H1 (cell line): ENCODE results near the gene PTPN1. TPM values are rescaled to one million over a fixed set of nuclear protein-coding genes. Genes with fewer than 3 reads are reported as not detected.

Experiments used
- BACH1 ChIP-seq: IDR thresholded peaks from 2 replicates; pipeline ENCODE4 v1.6.1; 2012; ENCODE audit warnings: low read length, improper control_type of control experiment
- RAD21 ChIP-seq, 2 experiments: IDR thresholded peaks in 1 of 2; conservative IDR thresholded peaks in 1 of 2; 2 replicates each; pipeline ENCODE4 v1.6.1; 2011; ENCODE audit warnings: low read depth in 2 of 2, low read length in 2 of 2, improper control_type of control experiment in 1 of 2, inconsistent platforms in 1 of 2, mild to moderate bottlenecking in 1 of 2, moderate library complexity in 1 of 2
- SRF ChIP-seq: IDR thresholded peaks from 2 replicates; pipeline ENCODE4 v1.6.1; 2011; ENCODE audit warnings: mild to moderate bottlenecking, low read depth, low read length, moderate library complexity
- polyA plus RNA-seq, 7 experiments: library from polyadenylated mRNA; depleted of rRNA in 3 of 7; stranded (reverse) in 5 of 7; unstranded in 2 of 7; fragments of >200 nt in 5 of 7; fragments of 200-250 nt in 2 of 7; gene quantifications; 1 replicate in 5 of 7; 2 replicates in 1 of 7; 4 replicates in 1 of 7; pipeline versions ENCODE4 v1.2.1 to v1.2.3, GENCODE V29; 2011 to 2013; ENCODE audit warnings: missing spikeins in 2 of 7, mixed read lengths in 2 of 7
- total RNA-seq: library from RNA; stranded (reverse); fragmentation: NEBNext Ultra II Directional; extraction: Animal tissue kit (Norgen Biotek cat#: 25700); gene quantifications from 2 replicates; pipeline ENCODE4 v1.2.1, GENCODE V29; 2021

PTPN1 gene
- total and polyA plus RNA-seq, 2 of the 8 experiments (the other 6 are each of a cell fraction or from before 2014, with no cell fraction given): 18.6 to 32.1 TPM

- TF ChIP-seq RAD21 (IDR thresholded peaks at IDR 0.05 in 1 of 2, conservative IDR thresholded peaks at IDR 0.05 in 1 of 2; ENCODE audit: low read depth in 2 of 2, low read length in 2 of 2) (no peak), SRF (no peak), BACH1 (no peak)
These were observed 85.3 kb downstream of the PTPN1 start (continued) for GRCh38 chr20:50595433-50595895.
